DOHH2 (cell line): ENCODE measurements around the gene ESYT2.

Experiments used
- H3F3A ChIP-seq: fragments of 200-600 bp; sonication (generic), shearing (Covaris generic); 2 replicates; pipeline ENCODE4 v1.6.0; 2016; ENCODE audit warnings: antibody characterized with exemption, mild to moderate bottlenecking; ENCODE audit not compliant: control insufficient read depth, insufficient read depth
- H3K27ac ChIP-seq: fragments of 200-600 bp; sonication (generic); 2 replicates; pipeline ENCODE4 v1.5.1; 2014; ENCODE audit warnings: low read depth, mild to moderate bottlenecking, low read length, moderate library complexity
- H3K27me3 ChIP-seq: fragments of 200-600 bp; sonication (generic); 2 replicates; pipeline ENCODE4 v1.6.1; 2014; ENCODE audit warnings: mild to moderate bottlenecking, low read length, mixed read lengths; ENCODE audit not compliant: control insufficient read depth
- H3K36me3 ChIP-seq: fragments of 200-600 bp; sonication (generic); 2 replicates; pipeline ENCODE4 v1.6.1; 2014; ENCODE audit warnings: mild to moderate bottlenecking, low read length, moderate library complexity, mixed read lengths; ENCODE audit not compliant: control insufficient read depth
- H3K4me1 ChIP-seq: fragments of 200-600 bp; sonication (generic); 2 replicates; pipeline ENCODE4 v1.6.1; 2014; ENCODE audit warnings: mild to moderate bottlenecking, low read length, mixed read lengths; ENCODE audit not compliant: control insufficient read depth
- H3K4me2 ChIP-seq: fragments of 200-600 bp; sonication (generic); 2 replicates; pipeline ENCODE4 v1.6.0; 2014; ENCODE audit warnings: mild to moderate bottlenecking, low read length, moderate library complexity
- H3K4me3 ChIP-seq: fragments of 200-600 bp; sonication (generic); 2 replicates; pipeline ENCODE4 v1.5.1; 2014; ENCODE audit warnings: mild to moderate bottlenecking, low read length, mixed read lengths
- H3K79me2 ChIP-seq: fragments of 200-600 bp; sonication (generic); 2 replicates; pipeline ENCODE4 v1.6.1; 2014; ENCODE audit warnings: mild to moderate bottlenecking, low read length, mixed read lengths; ENCODE audit not compliant: control insufficient read depth
- H3K9me2 ChIP-seq: fragments of 200-600 bp; sonication (generic); replicated peaks from 2 replicates; pipeline ENCODE4 v1.6.1; 2014; ENCODE audit warnings: mild to moderate bottlenecking, low read length, mixed read lengths; ENCODE audit not compliant: control insufficient read depth
- H3K9me3 ChIP-seq: fragments of 200-600 bp; sonication (generic); 2 replicates; pipeline ENCODE4 v1.6.1; 2014; ENCODE audit warnings: antibody characterized with exemption, low read length, mixed read lengths; ENCODE audit not compliant: control insufficient read depth, insufficient read depth
- H4K20me1 ChIP-seq: fragments of 200-600 bp; sonication (generic); 2 replicates; pipeline ENCODE4 v1.6.0; 2014; ENCODE audit warnings: low read depth, mild to moderate bottlenecking, antibody characterized with exemption, low read length, moderate library complexity; ENCODE audit not compliant: control insufficient read depth, insufficient read depth
- CTCF ChIP-seq: fragments of 200-600 bp; sonication (generic); IDR thresholded peaks from one replicate; pipeline ENCODE4 v1.5.1; 2014; ENCODE audit warnings: antibody characterized with exemption, mild to moderate bottlenecking, low read depth, low read length; ENCODE audit not compliant: poor library complexity, severe bottlenecking
- EZH2phosphoT487 ChIP-seq: fragments of 200-600 bp; sonication (generic); IDR thresholded peaks from 2 replicates; pipeline ENCODE4 v1.6.1; 2017; ENCODE audit warnings: borderline replicate concordance, mild to moderate bottlenecking, antibody characterized with exemption, low read length, moderate library complexity, mixed read lengths

The ESYT2 gene

GRCh38 chr7:158732494-158733219, 96.7 kb downstream of the ESYT2 start:
- TF ChIP-seq CTCF = peak; percentile 24
- TF ChIP-seq EZH2phosphoT487 = no peak
- Histone ChIP-seq H3K79me2 (no peaks in the 10 kb centered on the region), H3K36me3 (peaks cover 8% of the 10 kb centered on the region; the same call in 1 of the 2 replicates), H3K4me3 (no peak overlapping the region), H3K4me1 (no peaks in the 10 kb centered on the region), H3K27ac (no peak overlapping the region), H3K9me2 (no peaks in the 10 kb centered on the region), H3K9me3 (no peaks in the 10 kb centered on the region), H3K4me2 (no peak overlapping the region), H4K20me1 (no peaks in the 10 kb centered on the region), H3K27me3 (no peaks in the 10 kb centered on the region), H3F3A (no peaks in the 10 kb centered on the region)

GRCh38 chr7:158731761-158732160, 97.5 kb downstream of the ESYT2 start:
- Histone ChIP-seq H3K36me3 (peaks cover under 1% of the 10 kb centered on the region; the same call in 1 of the 2 replicates), H3K27ac (no peak overlapping the region), H3F3A (no peaks in the 10 kb centered on the region), H3K9me2 (no peaks in the 10 kb centered on the region), H3K9me3 (no peaks in the 10 kb centered on the region), H3K79me2 (no peaks in the 10 kb centered on the region), H3K4me2 (no peak overlapping the region), H4K20me1 (no peaks in the 10 kb centered on the region), H3K4me1 (no peaks in the 10 kb centered on the region), H3K4me3 (no peak overlapping the region), H3K27me3 (no peaks in the 10 kb centered on the region)
- TF ChIP-seq CTCF (no peak), EZH2phosphoT487 (no peak)

- H3K9me3 ChIP-seq = no peaks in the 10 kb centered on the region
- H3K4me3 ChIP-seq = no peak overlapping the region
- peaks cover under 1% of the 10 kb centered on the region; the same call in 1 of the 2 replicates for H3K27me3 ChIP-seq
- no peaks in the 10 kb centered on the region for H3K9me2 ChIP-seq
- H3K27ac ChIP-seq = no peak overlapping the region
- TF ChIP-seq EZH2phosphoT487 (no peak), CTCF (no peak)
- no peaks in the 10 kb centered on the region for H4K20me1 ChIP-seq
- no peak overlapping the region for H3K4me2 ChIP-seq
- H3K4me1 ChIP-seq = no peaks in the 10 kb centered on the region
- no peaks in the 10 kb centered on the region for H3K36me3 ChIP-seq
- H3F3A ChIP-seq = no peaks in the 10 kb centered on the region
- H3K79me2 ChIP-seq = no peaks in the 10 kb centered on the region
Measured at GRCh38 chr7:158730383-158731346, 98.6 kb downstream of the ESYT2 start.
